Measurements from ENCODE around the gene RPH3AL.

RPH3AL gene

GRCh38 chr17:354651-355556 is 2.3 kb upstream of the RPH3AL start:
- H3K27ac ChIP-seq: peak overlapping the region; percentile 99
- no peak for TF ChIP-seq CTCF (conservative IDR thresholded peaks at IDR 0.05)

- H3K27ac ChIP-seq: peak overlapping the region; percentile 99
- TF ChIP-seq CTCF (conservative IDR thresholded peaks at IDR 0.05): no peak
Measured at GRCh38 chr17:353838-354234, 1.2 kb upstream of the RPH3AL start.

- H3K27ac ChIP-seq: peak overlapping the region; percentile 99
- TF ChIP-seq CTCF (conservative IDR thresholded peaks at IDR 0.05): no peak
Measured at GRCh38 chr17:353213-353837, 718 bp upstream of the RPH3AL start.

- H3K27ac ChIP-seq: peak overlapping the region; percentile 99
- no peak for TF ChIP-seq CTCF (conservative IDR thresholded peaks at IDR 0.05)
Measured at GRCh38 chr17:351875-352420, 659 bp downstream of the RPH3AL start.

- H3K27ac ChIP-seq: peak overlapping the region; percentile 99
Measured at GRCh38 chr17:351449-351738, 1.2 kb downstream of the RPH3AL start.

GRCh38 chr17:350706-351448 is 1.7 kb downstream of the RPH3AL start:
- peak overlapping the region; percentile 99 for H3K27ac ChIP-seq

More at GRCh38 chr17:351449-351738, 1.2 kb downstream of the RPH3AL start:
- no peak for TF ChIP-seq CTCF (conservative IDR thresholded peaks at IDR 0.05)

More at GRCh38 chr17:350706-351448, 1.7 kb downstream of the RPH3AL start:
- TF ChIP-seq CTCF (conservative IDR thresholded peaks at IDR 0.05): no peak

Data from VCaP (cell line).